HepG2 (cell line): Measurements from ENCODE around the gene DNMT1. TPM values are rescaled to one million over a fixed set of nuclear protein-coding genes. Genes with fewer than 3 reads are reported as not detected.

ENCODE experiments used
- ARNTL ChIP-seq: sonication (generic); formaldehyde crosslinking; IDR thresholded peaks from 2 replicates; pipeline ENCODE4 v1.4.0; 2020; ENCODE audit warnings: mild to moderate bottlenecking, missing genetic modification reagents
- ETV5 ChIP-seq: IDR thresholded peaks from 2 replicates; pipeline ENCODE4 v1.6.1; 2018; ENCODE audit warnings: missing biosample characterization, missing genetic modification reagents, inconsistent platforms, borderline replicate concordance
- IRX3 ChIP-seq: sonication (generic); formaldehyde crosslinking; IDR thresholded peaks from 2 replicates; pipeline ENCODE4 v1.8.1; 2023; ENCODE audit warnings: mild to moderate bottlenecking, low read depth, missing genetic modification reagents, borderline replicate concordance
- NR2C2 ChIP-seq: sonication (generic); formaldehyde crosslinking; IDR thresholded peaks from 2 replicates; pipeline ENCODE4 v1.4.0; 2020; ENCODE audit warnings: missing genetic modification reagents, mild to moderate bottlenecking, moderate library complexity, borderline replicate concordance
- PCBP2 ChIP-seq: fragments of 200-400 bp; formaldehyde crosslinking; optimal IDR thresholded peaks from 2 replicates; pipeline ENCODE3; 2018; ENCODE audit warnings: low read length, low read depth; ENCODE audit not compliant: poor library complexity, severe bottlenecking
- RARA ChIP-seq: IDR thresholded peaks from 2 replicates; pipeline ENCODE4 v1.6.1; 2016; ENCODE audit warnings: missing genetic modification reagents, missing compliant biosample characterization
- SAP130 ChIP-seq: IDR thresholded peaks from 2 replicates; pipeline ENCODE4 v1.6.1; 2016; ENCODE audit warnings: low read depth
- SPEN ChIP-seq: sonication (generic); formaldehyde crosslinking; IDR thresholded peaks from 2 replicates; pipeline ENCODE4 v1.5.1; 2020; ENCODE audit warnings: low read depth, mild to moderate bottlenecking, missing genetic modification reagents
- ZFP37 ChIP-seq: sonication (generic); formaldehyde crosslinking; IDR thresholded peaks from 2 replicates; pipeline ENCODE4 v1.4.0; 2020; ENCODE audit warnings: missing genetic modification reagents, borderline replicate concordance
- ZNF333 ChIP-seq: sonication (generic); formaldehyde crosslinking; IDR thresholded peaks from 2 replicates; pipeline ENCODE4 v1.4.0; 2020; ENCODE audit warnings: mild to moderate bottlenecking, missing genetic modification reagents, borderline replicate concordance
- ZNF503 ChIP-seq: sonication (generic); formaldehyde crosslinking; IDR thresholded peaks from 2 replicates; pipeline ENCODE4 v1.4.0; 2020; ENCODE audit warnings: missing genetic modification reagents
- ZNF512B ChIP-seq: sonication (generic); formaldehyde crosslinking; IDR thresholded peaks from 2 replicates; pipeline ENCODE4 v1.5.1; 2020; ENCODE audit warnings: missing genetic modification reagents, mild to moderate bottlenecking, borderline replicate concordance
- ZNF703 ChIP-seq: sonication (generic); formaldehyde crosslinking; IDR thresholded peaks from 2 replicates; pipeline ENCODE4 v1.5.1; 2020; ENCODE audit warnings: missing genetic modification reagents, mild to moderate bottlenecking, moderate library complexity, borderline replicate concordance
- polyA plus RNA-seq, 8 experiments: library from polyadenylated mRNA; depleted of rRNA in 3 of 8; stranded (reverse) in 7 of 8; unstranded in 1 of 8; fragments of >200 nt; fragmentation: Illumina TruSeq in 4 of 8; extraction: Trizol in 4 of 8; gene quantifications; 2 replicates each; pipeline versions ENCODE4 v1.2.1 to v1.2.3, GENCODE V29; 2011 to 2016; ENCODE audit warnings: low read depth in 4 of 8, missing spikeins in 1 of 8, mixed read lengths in 1 of 8; ENCODE audit not compliant: insufficient read depth in 1 of 8
- total RNA-seq, 5 experiments: library from RNA; depleted of rRNA; stranded (reverse); fragments of >200 nt; fragmentation: Illumina TruSeq; extraction: Trizol; gene quantifications; 2 replicates each; pipeline ENCODE4 v1.2.3, GENCODE V29; 2016; ENCODE audit warnings: low read depth in 1 of 5
- TF ChIP-seq, protein P1 (sequence below): IDR thresholded peaks from 2 replicates; pipeline ENCODE4 v1.6.1; 2016
- TF ChIP-seq, protein P2 (sequence below): sonication (generic); formaldehyde crosslinking; IDR thresholded peaks from 2 replicates; pipeline ENCODE4 v1.4.0; 2020; ENCODE audit warnings: missing genetic modification reagents
- TF ChIP-seq, protein P3 (sequence below): IDR thresholded peaks from 2 replicates; pipeline ENCODE4 v1.6.1; 2016; ENCODE audit warnings: mild to moderate bottlenecking
- TF ChIP-seq, protein P4 (sequence below): sonication (generic); IDR thresholded peaks from 2 replicates; pipeline ENCODE4 v1.6.1; 2016; ENCODE audit warnings: low read depth, borderline replicate concordance

DNMT1 gene
- total and polyA plus RNA-seq, 2 of the 13 experiments (the other 11 are each of a cell fraction or from before 2014, with no cell fraction given): 31.2 to 91.1 TPM

DNA sequence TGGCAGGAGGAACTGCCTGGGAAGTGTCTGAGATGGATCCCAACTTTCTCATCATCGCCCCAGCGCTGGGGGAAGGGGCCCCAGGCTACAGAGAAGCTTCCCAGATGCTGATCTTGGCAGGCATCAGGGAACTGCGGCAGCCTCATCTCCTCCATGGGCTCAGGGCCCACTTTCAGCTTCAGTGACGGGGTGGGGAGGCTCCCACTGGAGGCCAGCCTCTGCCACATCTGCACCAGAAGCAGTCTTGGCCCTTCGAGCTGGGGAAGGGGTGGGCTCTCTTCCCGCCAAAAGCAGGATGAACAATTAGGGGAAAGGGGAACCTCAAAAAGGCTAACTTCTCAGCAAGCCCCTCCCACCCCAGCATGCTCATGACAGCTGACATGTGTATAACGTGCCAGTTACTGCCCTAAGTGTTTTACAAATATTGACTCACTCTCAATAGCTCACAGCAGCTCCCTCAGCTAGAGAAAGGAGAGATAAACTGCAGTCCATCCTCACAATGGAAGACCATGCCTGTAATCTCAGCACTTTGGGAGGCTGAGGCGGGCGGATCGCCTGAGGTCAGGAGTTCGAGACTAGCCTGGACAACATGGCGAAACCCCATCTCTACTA is 43.5 kb upstream of the DNMT1 start (continued):
- TF ChIP-seq, protein P1, sequence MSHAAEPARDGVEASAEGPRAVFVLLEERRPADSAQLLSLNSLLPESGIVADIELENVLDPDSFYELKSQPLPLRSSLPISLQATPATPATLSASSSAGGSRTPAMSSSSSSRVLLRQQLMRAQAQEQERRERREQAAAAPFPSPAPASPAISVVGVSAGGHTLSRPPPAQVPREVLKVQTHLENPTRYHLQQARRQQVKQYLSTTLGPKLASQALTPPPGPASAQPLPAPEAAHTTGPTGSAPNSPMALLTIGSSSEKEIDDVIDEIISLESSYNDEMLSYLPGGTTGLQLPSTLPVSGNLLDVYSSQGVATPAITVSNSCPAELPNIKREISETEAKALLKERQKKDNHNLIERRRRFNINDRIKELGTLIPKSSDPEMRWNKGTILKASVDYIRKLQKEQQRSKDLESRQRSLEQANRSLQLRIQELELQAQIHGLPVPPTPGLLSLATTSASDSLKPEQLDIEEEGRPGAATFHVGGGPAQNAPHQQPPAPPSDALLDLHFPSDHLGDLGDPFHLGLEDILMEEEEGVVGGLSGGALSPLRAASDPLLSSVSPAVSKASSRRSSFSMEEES (CRISPR knock-in tag): peak; percentile 54
- TF ChIP-seq SPEN (CRISPR knock-in tag) (peak; percentile 47; the same call in 1 of the 2 replicates), ZNF333 (CRISPR knock-in tag) (0 out of 2 replicates have a peak, but pooled peaks have one; percentile 40), SAP130 (CRISPR knock-in tag) (peak; percentile 91), ETV5 (CRISPR knock-in tag) (0 out of 2 replicates have a peak, but pooled peaks have one; percentile 25), IRX3 (CRISPR knock-in tag) (no peak), ZNF512B (no peak), NR2C2 (CRISPR knock-in tag) (peak; percentile 35; the same call in 1 of the 2 replicates), ZNF703 (0 out of 2 replicates have a peak, but pooled peaks have one; percentile 53), RARA (peak; percentile 67), ZNF503 (CRISPR knock-in tag) (peak; percentile 85; the same call in 1 of the 2 replicates), ARNTL (CRISPR knock-in tag) (peak; percentile 71), ZFP37 (0 out of 2 replicates have a peak, but pooled peaks have one; percentile 33), PCBP2 (no peak)
- TF ChIP-seq, protein P2, sequence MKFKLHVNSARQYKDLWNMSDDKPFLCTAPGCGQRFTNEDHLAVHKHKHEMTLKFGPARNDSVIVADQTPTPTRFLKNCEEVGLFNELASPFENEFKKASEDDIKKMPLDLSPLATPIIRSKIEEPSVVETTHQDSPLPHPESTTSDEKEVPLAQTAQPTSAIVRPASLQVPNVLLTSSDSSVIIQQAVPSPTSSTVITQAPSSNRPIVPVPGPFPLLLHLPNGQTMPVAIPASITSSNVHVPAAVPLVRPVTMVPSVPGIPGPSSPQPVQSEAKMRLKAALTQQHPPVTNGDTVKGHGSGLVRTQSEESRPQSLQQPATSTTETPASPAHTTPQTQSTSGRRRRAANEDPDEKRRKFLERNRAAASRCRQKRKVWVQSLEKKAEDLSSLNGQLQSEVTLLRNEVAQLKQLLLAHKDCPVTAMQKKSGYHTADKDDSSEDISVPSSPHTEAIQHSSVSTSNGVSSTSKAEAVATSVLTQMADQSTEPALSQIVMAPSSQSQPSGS: peak; percentile 54; the same call in 1 of the 2 replicates
- TF ChIP-seq, protein P3, sequence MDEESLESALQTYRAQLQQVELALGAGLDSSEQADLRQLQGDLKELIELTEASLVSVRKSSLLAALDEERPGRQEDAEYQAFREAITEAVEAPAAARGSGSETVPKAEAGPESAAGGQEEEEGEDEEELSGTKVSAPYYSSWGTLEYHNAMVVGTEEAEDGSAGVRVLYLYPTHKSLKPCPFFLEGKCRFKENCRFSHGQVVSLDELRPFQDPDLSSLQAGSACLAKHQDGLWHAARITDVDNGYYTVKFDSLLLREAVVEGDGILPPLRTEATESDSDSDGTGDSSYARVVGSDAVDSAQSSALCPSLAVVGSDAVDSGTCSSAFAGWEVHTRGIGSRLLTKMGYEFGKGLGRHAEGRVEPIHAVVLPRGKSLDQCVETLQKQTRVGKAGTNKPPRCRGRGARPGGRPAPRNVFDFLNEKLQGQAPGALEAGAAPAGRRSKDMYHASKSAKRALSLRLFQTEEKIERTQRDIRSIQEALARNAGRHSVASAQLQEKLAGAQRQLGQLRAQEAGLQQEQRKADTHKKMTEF (CRISPR knock-in tag): 0 out of 2 replicates have a peak, but pooled peaks have one; percentile 44
- TF ChIP-seq, protein P4, sequence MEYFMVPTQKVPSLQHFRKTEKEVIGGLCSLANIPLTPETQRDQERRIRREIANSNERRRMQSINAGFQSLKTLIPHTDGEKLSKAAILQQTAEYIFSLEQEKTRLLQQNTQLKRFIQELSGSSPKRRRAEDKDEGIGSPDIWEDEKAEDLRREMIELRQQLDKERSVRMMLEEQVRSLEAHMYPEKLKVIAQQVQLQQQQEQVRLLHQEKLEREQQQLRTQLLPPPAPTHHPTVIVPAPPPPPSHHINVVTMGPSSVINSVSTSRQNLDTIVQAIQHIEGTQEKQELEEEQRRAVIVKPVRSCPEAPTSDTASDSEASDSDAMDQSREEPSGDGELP: peak; percentile 85; the same call in 1 of the 2 replicates
